ENCODE results near the gene POLR1G. TPM values are rescaled to one million over a fixed set of nuclear protein-coding genes. Genes with fewer than 3 reads are reported as not detected.

Gene POLR1G
- total RNA-seq, 4 donors from 2014 or later: 1.3 to 9.1 (median 4.2) TPM

DNA sequence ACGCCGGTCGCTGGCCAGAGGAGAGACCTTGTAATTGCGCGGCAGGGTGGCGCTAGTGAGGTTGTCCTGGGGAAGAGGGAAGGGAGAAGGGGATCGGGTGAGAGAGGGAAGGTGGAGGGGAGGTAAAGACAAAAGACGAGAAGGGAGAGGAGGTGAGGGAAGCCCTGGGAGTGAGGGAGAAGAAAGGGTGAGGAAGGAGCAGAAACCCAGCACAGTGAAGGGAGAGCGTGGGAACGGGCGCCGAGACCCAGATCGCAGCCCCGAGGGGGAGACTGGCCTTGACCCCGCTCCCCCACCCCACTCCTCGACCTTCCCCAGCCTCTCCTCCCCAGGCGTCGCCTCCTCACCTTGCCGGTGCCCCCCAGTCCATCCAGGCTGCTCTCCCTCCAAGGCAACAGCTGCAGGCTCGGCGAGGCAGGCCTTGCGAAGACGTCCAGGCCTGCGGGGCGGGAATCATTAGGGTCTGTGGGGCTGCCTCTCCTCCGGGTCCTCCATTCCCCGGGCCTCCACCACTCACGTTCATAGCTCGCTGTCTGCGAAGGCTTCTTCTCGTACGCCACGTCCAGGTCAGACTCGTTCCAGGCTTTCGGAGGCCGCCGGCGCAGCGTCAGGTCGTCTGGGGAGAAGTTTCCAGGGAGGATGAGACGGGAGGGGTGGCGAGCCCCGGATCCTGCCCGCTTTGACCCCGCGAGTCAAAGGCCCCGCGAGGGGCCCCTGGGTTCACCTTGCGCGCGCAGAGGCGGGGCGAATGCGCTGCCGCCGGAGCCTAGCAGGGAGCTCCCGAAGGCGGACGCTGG is 10.4 kb upstream of the POLR1G start:
- WGBS, 2 donors: 75 to 81% methylated on average over 51 to 56 of the region's 59 CpGs
- DNase-seq: no peak
- peaks cover 9 to 11% of the 10 kb centered on the region in 2 donors for H3K4me1 ChIP-seq
- H3K27me3 ChIP-seq: no peaks in the 10 kb centered on the region
- H3K36me3 ChIP-seq: peaks cover 0 to 12% of the 10 kb centered on the region in 2 donors
- TF ChIP-seq POLR2A (IDR thresholded peaks at IDR 0.05): no peak
- TF ChIP-seq, protein P1, sequence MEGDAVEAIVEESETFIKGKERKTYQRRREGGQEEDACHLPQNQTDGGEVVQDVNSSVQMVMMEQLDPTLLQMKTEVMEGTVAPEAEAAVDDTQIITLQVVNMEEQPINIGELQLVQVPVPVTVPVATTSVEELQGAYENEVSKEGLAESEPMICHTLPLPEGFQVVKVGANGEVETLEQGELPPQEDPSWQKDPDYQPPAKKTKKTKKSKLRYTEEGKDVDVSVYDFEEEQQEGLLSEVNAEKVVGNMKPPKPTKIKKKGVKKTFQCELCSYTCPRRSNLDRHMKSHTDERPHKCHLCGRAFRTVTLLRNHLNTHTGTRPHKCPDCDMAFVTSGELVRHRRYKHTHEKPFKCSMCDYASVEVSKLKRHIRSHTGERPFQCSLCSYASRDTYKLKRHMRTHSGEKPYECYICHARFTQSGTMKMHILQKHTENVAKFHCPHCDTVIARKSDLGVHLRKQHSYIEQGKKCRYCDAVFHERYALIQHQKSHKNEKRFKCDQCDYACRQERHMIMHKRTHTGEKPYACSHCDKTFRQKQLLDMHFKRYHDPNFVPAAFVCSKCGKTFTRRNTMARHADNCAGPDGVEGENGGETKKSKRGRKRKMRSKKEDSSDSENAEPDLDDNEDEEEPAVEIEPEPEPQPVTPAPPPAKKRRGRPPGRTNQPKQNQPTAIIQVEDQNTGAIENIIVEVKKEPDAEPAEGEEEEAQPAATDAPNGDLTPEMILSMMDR (IDR thresholded peaks at IDR 0.05): no peak
- intact Hi-C loops (cut with DNase I): no loop called here
- H3K27ac ChIP-seq: no peak overlapping the region
- H3K4me3 ChIP-seq (replicated peaks in 1 of 3): no peak overlapping the region
- H3K9me3 ChIP-seq: no peaks in the 10 kb centered on the region

GRCh38 chr19:45400192-45400591 is 6.3 kb upstream of the POLR1G start:
- H3K27ac ChIP-seq: no peak overlapping the region
- intact Hi-C loops (cut with DNase I): loop anchor here (10.0 kb wide), 1 partner anchor 145 kb away; the partner anchor contains the start of gene MARK4
- H3K36me3 ChIP-seq: peaks cover 0 to 7% of the 10 kb centered on the region in 2 donors
- no peak for DNase-seq
- TF ChIP-seq POLR2A (IDR thresholded peaks at IDR 0.05): no peak
- TF ChIP-seq, protein P1 (IDR thresholded peaks at IDR 0.05): no peak
- no peak overlapping the region for H3K4me3 ChIP-seq (replicated peaks in 1 of 3)
- WGBS, 2 donors: 91% methylated on average over 6 of the region's 6 CpGs
- H3K9me3 ChIP-seq: no peaks in the 10 kb centered on the region
- peaks cover 22 to 34% of the 10 kb centered on the region in 2 donors for H3K4me1 ChIP-seq
- no peaks in the 10 kb centered on the region for H3K27me3 ChIP-seq

GRCh38 chr19:45401815-45402214 is 4.6 kb upstream of the POLR1G start:
- Histone ChIP-seq H3K4me1 (peaks cover 24 to 35% of the 10 kb centered on the region in 2 donors), H3K27me3 (no peaks in the 10 kb centered on the region), H3K36me3 (no peaks in the 10 kb centered on the region), H3K27ac (no peak overlapping the region), H3K4me3 (replicated peaks in 1 of 3) (no peak overlapping the region), H3K9me3 (no peaks in the 10 kb centered on the region)
- no peak for DNase-seq
- intact Hi-C loops (cut with DNase I): loop anchor here (10.0 kb wide), 1 partner anchor 147 kb away; the partner anchor contains the start of gene MARK4
- no peak for TF ChIP-seq POLR2A (IDR thresholded peaks at IDR 0.05)
- TF ChIP-seq, protein P1 (IDR thresholded peaks at IDR 0.05): no peak
- WGBS, 2 donors: 97 to 98% methylated on average over 6 of the region's 6 CpGs

DNA sequence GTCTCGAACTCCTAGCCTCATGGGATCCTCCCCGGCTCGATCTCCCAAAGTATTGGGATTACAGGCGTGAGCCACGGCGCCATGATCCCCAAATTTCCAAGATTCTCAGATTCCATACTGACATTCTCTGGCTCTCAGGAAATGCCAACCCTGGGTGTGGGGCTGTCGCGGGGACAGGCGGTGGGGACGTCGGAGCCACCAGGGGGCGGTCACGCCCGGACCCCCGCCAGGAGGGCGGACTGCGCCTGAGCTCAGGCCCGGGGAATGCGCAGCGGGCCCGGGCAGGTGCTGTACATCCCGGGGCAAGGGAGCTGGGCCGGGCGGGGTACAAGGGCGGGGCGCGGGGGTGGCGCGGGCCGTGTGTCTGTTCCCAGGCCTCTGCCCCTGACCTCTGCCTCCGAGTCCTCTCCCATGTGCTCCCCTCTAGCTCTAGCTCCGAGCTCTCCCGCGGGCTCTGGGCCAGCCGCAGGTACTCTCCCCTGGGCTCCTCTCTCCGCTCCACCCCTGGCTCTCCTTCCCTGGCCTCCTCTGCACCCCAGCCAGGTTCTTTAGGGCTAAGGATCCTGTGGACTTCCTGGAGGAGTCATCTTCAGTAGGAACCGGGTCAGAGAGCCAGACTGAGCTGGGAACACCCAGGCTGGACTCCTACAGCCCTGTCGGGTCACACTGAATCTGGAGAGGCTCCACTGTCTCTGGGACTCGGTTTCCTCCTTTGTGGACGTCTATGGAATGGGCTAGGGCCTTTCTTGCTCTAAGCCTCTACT is 4.0 kb upstream of the POLR1G start:
- H3K27ac ChIP-seq: peak overlapping the region in 2 of 3 donors; percentile 6 to 34
- 44 to 46% methylated on average over 16 to 17 of the region's 40 CpGs for WGBS, 2 donors
- TF ChIP-seq POLR2A (IDR thresholded peaks at IDR 0.05): no peak
- TF ChIP-seq, protein P1 (IDR thresholded peaks at IDR 0.05): peak in 2 of 6 experiments; percentile 10 to 37
- intact Hi-C loops (cut with DNase I): loop anchor here (10.0 kb wide), 1 partner anchor 148 kb away; the partner anchor contains the start of gene MARK4
- H3K36me3 ChIP-seq: no peaks in the 10 kb centered on the region
- no peak overlapping the region for H3K4me3 ChIP-seq (replicated peaks in 1 of 3)
- no peaks in the 10 kb centered on the region for H3K27me3 ChIP-seq
- H3K9me3 ChIP-seq: no peaks in the 10 kb centered on the region
- H3K4me1 ChIP-seq: peaks cover 29 to 41% of the 10 kb centered on the region in 2 donors
- peak; percentile 38 to 39 for DNase-seq

Data from thyroid gland (tissue), 4 donors.